Measurements from ENCODE around the gene GPR17. TPM values are rescaled to one million over a fixed set of nuclear protein-coding genes. Genes with fewer than 3 reads are reported as not detected.
A peak's percentile ranks its signal among the peaks of the same experiment; 100 is the strongest.

GPR17 gene
- total RNA-seq, 2 experiments from 2014 or later, result not detected

GRCh38 chr2:127630096-127630863, 15.7 kb upstream of the GPR17 start:
- no peak for DNase-seq
- H3K4me1 Mint-ChIP-seq, result peaks cover 5% of the 10 kb centered on the region
- H3K4me3 Mint-ChIP-seq, result no peak overlapping the region
- ATAC-seq (ENCODE audit: low read depth), result no peak
- no peaks in the 10 kb centered on the region for H3K9me3 Mint-ChIP-seq
- H3K36me3 Mint-ChIP-seq, result no peaks in the 10 kb centered on the region
- no peaks in the 10 kb centered on the region for H3K27me3 Mint-ChIP-seq
- POLR2A ChIA-PET, result interaction anchor here (1.2 kb wide), 1 partner anchor 10 kb away, joined by 3 read pairs; no protein-coding TSS in a partner anchor
- no peak overlapping the region for H3K27ac Mint-ChIP-seq

- Mint-ChIP-seq H3K4me1 (peaks cover 5% of the 10 kb centered on the region), H3K9me3 (no peaks in the 10 kb centered on the region), H3K27ac (no peak overlapping the region), H3K4me3 (no peak overlapping the region), H3K27me3 (no peaks in the 10 kb centered on the region), H3K36me3 (no peaks in the 10 kb centered on the region)
- no peak for ATAC-seq (ENCODE audit: low read depth)
- DNase-seq, result no peak
- POLR2A ChIA-PET, result no interaction called here
Measured at GRCh38 chr2:127630864-127631540, 15.0 kb upstream of the GPR17 start.

GRCh38 chr2:127631541-127631996, 14.4 kb upstream of the GPR17 start:
- no peak for ATAC-seq (ENCODE audit: low read depth)
- Mint-ChIP-seq H3K27ac (no peak overlapping the region), H3K4me3 (no peak overlapping the region), H3K27me3 (no peaks in the 10 kb centered on the region), H3K4me1 (peaks cover 5% of the 10 kb centered on the region), H3K36me3 (no peaks in the 10 kb centered on the region), H3K9me3 (no peaks in the 10 kb centered on the region)
- POLR2A ChIA-PET, result no interaction called here
- no peak for DNase-seq

- Mint-ChIP-seq H3K27ac (no peak overlapping the region), H3K9me3 (no peaks in the 10 kb centered on the region), H3K27me3 (no peaks in the 10 kb centered on the region), H3K36me3 (no peaks in the 10 kb centered on the region), H3K4me3 (no peak overlapping the region), H3K4me1 (peaks cover 7% of the 10 kb centered on the region)
- POLR2A ChIA-PET, result interaction anchor here (0.6 to 0.9 kb wide), 2 partner anchors 10 to 106 kb away, joined by 3 read pairs; partner anchors contain the start of gene IWS1
- ATAC-seq (ENCODE audit: low read depth) (no peak), DNase-seq (no peak)
Measured at GRCh38 chr2:127631997-127632581, 13.9 kb upstream of the GPR17 start.

- Mint-ChIP-seq H3K4me1 (peaks cover 9% of the 10 kb centered on the region), H3K4me3 (no peak overlapping the region), H3K27ac (peak overlapping the region; percentile 61), H3K36me3 (no peaks in the 10 kb centered on the region), H3K27me3 (no peaks in the 10 kb centered on the region), H3K9me3 (no peaks in the 10 kb centered on the region)
- ATAC-seq (ENCODE audit: low read depth), result peak; percentile 26
- no peak for DNase-seq
- POLR2A ChIA-PET, result interaction anchor here (0.6 to 0.9 kb wide), 2 partner anchors 9 to 106 kb away, joined by 3 read pairs; partner anchors contain the start of gene IWS1
Measured at GRCh38 chr2:127632592-127633489, 13.1 kb upstream of the GPR17 start.

- Mint-ChIP-seq H3K27ac (peak overlapping the region; percentile 61), H3K27me3 (no peaks in the 10 kb centered on the region)
Measured at GRCh38 chr2:127633556-127634065, 12.3 kb upstream of the GPR17 start.

GRCh38 chr2:127634066-127634617, 11.8 kb upstream of the GPR17 start:
- H3K27me3 Mint-ChIP-seq, result no peaks in the 10 kb centered on the region
- H3K4me1 Mint-ChIP-seq, result peaks cover 17% of the 10 kb centered on the region
- DNase-seq (no peak), ATAC-seq (ENCODE audit: low read depth) (no peak)
- POLR2A ChIA-PET, result interaction anchor here (0.6 to 2.4 kb wide), 2 partner anchors 71 to 107 kb away, joined by 3 to 6 read pairs; no protein-coding TSS in a partner anchor
- H3K9me3 Mint-ChIP-seq, result no peaks in the 10 kb centered on the region
- H3K36me3 Mint-ChIP-seq, result peaks cover 3% of the 10 kb centered on the region
- no peak overlapping the region for H3K27ac Mint-ChIP-seq
- no peak overlapping the region for H3K4me3 Mint-ChIP-seq

More at GRCh38 chr2:127633556-127634065, 12.3 kb upstream of the GPR17 start:
- ATAC-seq (ENCODE audit: low read depth) (no peak), DNase-seq (no peak)
- H3K4me3 Mint-ChIP-seq, result no peak overlapping the region
- H3K36me3 Mint-ChIP-seq, result no peaks in the 10 kb centered on the region
- H3K4me1 Mint-ChIP-seq, result peaks cover 14% of the 10 kb centered on the region
- H3K9me3 Mint-ChIP-seq, result no peaks in the 10 kb centered on the region
- POLR2A ChIA-PET, result interaction anchor here (2.4 kb wide), 1 partner anchor 70 kb away, joined by 6 read pairs; no protein-coding TSS in a partner anchor

- Mint-ChIP-seq H3K4me1 (peaks cover 21% of the 10 kb centered on the region), H3K27me3 (no peaks in the 10 kb centered on the region), H3K4me3 (no peak overlapping the region), H3K36me3 (peaks cover 3% of the 10 kb centered on the region), H3K9me3 (no peaks in the 10 kb centered on the region), H3K27ac (no peak overlapping the region)
- no peak for ATAC-seq (ENCODE audit: low read depth)
- no peak for DNase-seq
- POLR2A ChIA-PET, result interaction anchor here (0.6 to 2.4 kb wide), 2 partner anchors 71 to 108 kb away, joined by 3 to 6 read pairs; no protein-coding TSS in a partner anchor
Measured at GRCh38 chr2:127634626-127635379, 11.2 kb upstream of the GPR17 start.

GRCh38 chr2:127635380-127636237, 10.3 kb upstream of the GPR17 start:
- Mint-ChIP-seq H3K27ac (no peak overlapping the region), H3K36me3 (peaks cover 3% of the 10 kb centered on the region), H3K9me3 (no peaks in the 10 kb centered on the region), H3K4me1 (peaks cover 25% of the 10 kb centered on the region), H3K27me3 (no peaks in the 10 kb centered on the region), H3K4me3 (no peak overlapping the region)
- POLR2A ChIA-PET, result interaction anchor here (2.4 kb wide), 1 partner anchor 72 kb away, joined by 6 read pairs; no protein-coding TSS in a partner anchor
- ATAC-seq (ENCODE audit: low read depth) (no peak), DNase-seq (no peak)

- H3K4me3 Mint-ChIP-seq, result no peak overlapping the region
- ATAC-seq (ENCODE audit: low read depth) (no peak), DNase-seq (no peak)
- peaks cover 27% of the 10 kb centered on the region for H3K4me1 Mint-ChIP-seq
- H3K36me3 Mint-ChIP-seq, result peaks cover 3% of the 10 kb centered on the region
- H3K27ac Mint-ChIP-seq, result peak overlapping the region; percentile 73
- POLR2A ChIA-PET, result interaction anchor here (2.4 kb wide), 1 partner anchor 73 kb away, joined by 6 read pairs; no protein-coding TSS in a partner anchor
- no peaks in the 10 kb centered on the region for H3K27me3 Mint-ChIP-seq
- H3K9me3 Mint-ChIP-seq, result no peaks in the 10 kb centered on the region
Measured at GRCh38 chr2:127636248-127637235, 9.4 kb upstream of the GPR17 start.

Measured in activated naive CD8-positive, alpha-beta T cell treated with anti-CD3 and anti-CD28 coated beads, Interleukin-2, amount 10 ng/mL, durations not matched to agents 7 days and 5 days (primary cell).